ENCODE measurements around the gene PLXNA2.

- no peak for TF ChIP-seq CBX3 (IDR thresholded peaks at IDR 0.05; ENCODE audit: low read depth)
- TF ChIP-seq, protein P1, sequence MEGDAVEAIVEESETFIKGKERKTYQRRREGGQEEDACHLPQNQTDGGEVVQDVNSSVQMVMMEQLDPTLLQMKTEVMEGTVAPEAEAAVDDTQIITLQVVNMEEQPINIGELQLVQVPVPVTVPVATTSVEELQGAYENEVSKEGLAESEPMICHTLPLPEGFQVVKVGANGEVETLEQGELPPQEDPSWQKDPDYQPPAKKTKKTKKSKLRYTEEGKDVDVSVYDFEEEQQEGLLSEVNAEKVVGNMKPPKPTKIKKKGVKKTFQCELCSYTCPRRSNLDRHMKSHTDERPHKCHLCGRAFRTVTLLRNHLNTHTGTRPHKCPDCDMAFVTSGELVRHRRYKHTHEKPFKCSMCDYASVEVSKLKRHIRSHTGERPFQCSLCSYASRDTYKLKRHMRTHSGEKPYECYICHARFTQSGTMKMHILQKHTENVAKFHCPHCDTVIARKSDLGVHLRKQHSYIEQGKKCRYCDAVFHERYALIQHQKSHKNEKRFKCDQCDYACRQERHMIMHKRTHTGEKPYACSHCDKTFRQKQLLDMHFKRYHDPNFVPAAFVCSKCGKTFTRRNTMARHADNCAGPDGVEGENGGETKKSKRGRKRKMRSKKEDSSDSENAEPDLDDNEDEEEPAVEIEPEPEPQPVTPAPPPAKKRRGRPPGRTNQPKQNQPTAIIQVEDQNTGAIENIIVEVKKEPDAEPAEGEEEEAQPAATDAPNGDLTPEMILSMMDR (IDR thresholded peaks at IDR 0.05 in 2 of 3, conservative IDR thresholded peaks at IDR 0.05 in 1 of 3; ENCODE audit: borderline replicate concordance in 1 of 3, insufficient read depth in 1 of 3, low read depth in 2 of 3, low read length in 2 of 3): no peak
- no peak for TF ChIP-seq YY1 (IDR thresholded peaks at IDR 0.05; ENCODE audit: extremely low read depth, insufficient replicate concordance, low read depth, low read length)
- no peak for TF ChIP-seq POLR2AphosphoS5 (IDR thresholded peaks at IDR 0.05; ENCODE audit: low read depth, low read length)
- TF ChIP-seq EZH2 (IDR thresholded peaks at IDR 0.05): no peak
- no peak for TF ChIP-seq CEBPB (IDR thresholded peaks at IDR 0.05; ENCODE audit: low read depth)
- no peak for TF ChIP-seq EGR1 (IDR thresholded peaks at IDR 0.05; ENCODE audit: low read depth)
- no peak for TF ChIP-seq EZH2phosphoT487 (IDR thresholded peaks at IDR 0.05; ENCODE audit: borderline replicate concordance)
Observed at GRCh38 chr1:207998691-207999090, 245.5 kb downstream of the PLXNA2 start.

Measured in HCT116 (cell line).